Smooth muscle cell (in vitro differentiated cells): ENCODE results near the gene RABL3. TPM values are rescaled to one million over a fixed set of nuclear protein-coding genes. Genes with fewer than 3 reads are reported as not detected.
A peak's percentile ranks its signal among the peaks of the same experiment; 100 is the strongest.

ENCODE experiments used
- DNase-seq: peaks from one replicate; lab custom pipeline; 2025; ENCODE audit not compliant: unreplicated experiment; lab: John Stamatoyannopoulos, UW
- H2AFZ ChIP-seq: fragments of 200-600 bp; sonication (generic); 2 replicates; pipeline ENCODE4 v1.6.0; 2016; ENCODE audit warnings: antibody characterized with exemption, low read depth, mild to moderate bottlenecking
- H3F3A ChIP-seq: fragments of 200-600 bp; sonication (generic); 2 replicates; pipeline ENCODE4 v1.6.0; 2017; ENCODE audit warnings: antibody characterized with exemption, low read depth
- H3K27ac ChIP-seq: fragments of 200-600 bp; sonication (generic); 2 replicates; pipeline ENCODE4 v1.5.1; 2016; ENCODE audit warnings: low read depth, mild to moderate bottlenecking
- H3K27me3 ChIP-seq: fragments of 200-600 bp; sonication (generic); 2 replicates; pipeline ENCODE4 v1.6.1; 2016; ENCODE audit warnings: low read depth, mild to moderate bottlenecking
- H3K36me3 ChIP-seq: fragments of 200-600 bp; sonication (generic); 2 replicates; pipeline ENCODE4 v1.5.1; 2016; ENCODE audit warnings: low read depth
- H3K4me1 ChIP-seq: fragments of 200-600 bp; sonication (generic); 2 replicates; pipeline ENCODE4 v1.5.1; 2016; ENCODE audit warnings: low read depth
- H3K4me2 ChIP-seq: fragments of 200-600 bp; sonication (generic); 2 replicates; pipeline ENCODE4 v1.6.0; 2016; ENCODE audit warnings: mild to moderate bottlenecking
- H3K4me3 ChIP-seq: fragments of 200-600 bp; sonication (generic); 2 replicates; pipeline ENCODE4 v1.5.1; 2016; ENCODE audit warnings: mild to moderate bottlenecking
- H3K79me2 ChIP-seq: fragments of 200-600 bp; sonication (generic); 2 replicates; pipeline ENCODE4 v1.6.0; 2016; ENCODE audit warnings: low read depth, mild to moderate bottlenecking
- H3K9ac ChIP-seq: fragments of 200-600 bp; sonication (generic); 2 replicates; pipeline ENCODE4 v1.6.0; 2016; ENCODE audit warnings: low read depth
- H3K9me3 ChIP-seq: fragments of 200-600 bp; sonication (generic); replicated peaks from 2 replicates; pipeline ENCODE4 v1.5.1; 2016; ENCODE audit warnings: low read depth
- H4K20me1 ChIP-seq: fragments of 200-600 bp; sonication (generic); 2 replicates; pipeline ENCODE4 v1.6.0; 2016; ENCODE audit warnings: low read depth
- CTCF ChIP-seq: fragments of 200-600 bp; sonication (generic); IDR thresholded peaks from 2 replicates; pipeline ENCODE4 v1.5.1; 2017; ENCODE audit warnings: borderline replicate concordance, mild to moderate bottlenecking, antibody characterized with exemption; ENCODE audit not compliant: insufficient read depth, poor library complexity, severe bottlenecking
- WGBS: methylation state at CpG from one replicate; pipeline ENCODE4 v1.1.7; 2016; ENCODE audit warnings: low lambda C conversion rate; 5-methylcytosine and 5-hydroxymethylcytosine counted together
- polyA plus RNA-seq: library from polyadenylated mRNA; unstranded; fragments of >200 nt; fragmentation: Nextera tagmentation; extraction: Ambion mirVana; gene quantifications from 2 replicates; pipeline ENCODE4 v1.2.1, GENCODE V29; 2016
- total RNA-seq: library from RNA; depleted of rRNA; stranded (reverse); fragments of >200 nt; gene quantifications from 2 replicates; pipeline ENCODE4 v1.2.3, GENCODE V29; 2014

Gene RABL3
- total and polyA plus RNA-seq, 2 experiments from 2014 or later = 29.5 to 33.5 TPM

GRCh38 chr3:120772081-120772480 lies 29.8 kb upstream of the RABL3 start:
- Histone ChIP-seq H3K27me3 (no peaks in the 10 kb centered on the region), H3K4me3 (no peak overlapping the region), H3F3A (no peaks in the 10 kb centered on the region), H3K4me1 (peaks cover 14% of the 10 kb centered on the region), H4K20me1 (no peaks in the 10 kb centered on the region), H3K36me3 (peaks cover 10% of the 10 kb centered on the region), H3K79me2 (peaks cover 34% of the 10 kb centered on the region), H3K27ac (peak overlapping the region; percentile 35), H3K4me2 (no peak overlapping the region), H3K9me3 (no peaks in the 10 kb centered on the region), H2AFZ (no peak overlapping the region), H3K9ac (no peak overlapping the region)
- WGBS = 80% methylated on average over 2 of the region's 2 CpGs
- TF ChIP-seq CTCF = no peak
- no peak for DNase-seq

GRCh38 chr3:120770891-120771290 lies 28.6 kb upstream of the RABL3 start:
- DNase-seq = no peak
- 91% methylated on average over 4 of the region's 4 CpGs for WGBS

GRCh38 chr3:120769436-120769835 lies 27.1 kb upstream of the RABL3 start:
- Histone ChIP-seq H3K9me3 (no peaks in the 10 kb centered on the region), H3K27ac (no peak overlapping the region), H3K4me2 (no peak overlapping the region), H3K9ac (no peak overlapping the region), H3K36me3 (no peaks in the 10 kb centered on the region), H3K79me2 (peaks cover 51% of the 10 kb centered on the region), H3K4me1 (peaks cover 34% of the 10 kb centered on the region), H2AFZ (no peak overlapping the region), H3F3A (peaks cover 7% of the 10 kb centered on the region), H3K27me3 (no peaks in the 10 kb centered on the region), H3K4me3 (no peak overlapping the region), H4K20me1 (no peaks in the 10 kb centered on the region)
- no peak for DNase-seq
- WGBS = 58% methylated on average over 2 of the region's 2 CpGs
- TF ChIP-seq CTCF = no peak

More at GRCh38 chr3:120770891-120771290, 28.6 kb upstream of the RABL3 start:
- no peaks in the 10 kb centered on the region for H3K27me3 ChIP-seq
- peaks cover 36% of the 10 kb centered on the region for H3K79me2 ChIP-seq
- no peak for TF ChIP-seq CTCF
- peaks cover 19% of the 10 kb centered on the region for H3K4me1 ChIP-seq
- H3F3A ChIP-seq = peaks cover 6% of the 10 kb centered on the region
- no peaks in the 10 kb centered on the region for H3K9me3 ChIP-seq
- H3K4me2 ChIP-seq = no peak overlapping the region
- H3K27ac ChIP-seq = no peak overlapping the region
- H2AFZ ChIP-seq = no peak overlapping the region
- no peaks in the 10 kb centered on the region for H4K20me1 ChIP-seq
- no peak overlapping the region for H3K9ac ChIP-seq
- H3K4me3 ChIP-seq = no peak overlapping the region
- no peaks in the 10 kb centered on the region for H3K36me3 ChIP-seq

- H3K4me3 ChIP-seq = no peak overlapping the region
- H4K20me1 ChIP-seq = no peaks in the 10 kb centered on the region
- H3K4me1 ChIP-seq = peaks cover 44% of the 10 kb centered on the region
- no peak overlapping the region for H2AFZ ChIP-seq
- no peak overlapping the region for H3K9ac ChIP-seq
- DNase-seq = no peak
- H3K27me3 ChIP-seq = no peaks in the 10 kb centered on the region
- peak overlapping the region; percentile 66 for H3K4me2 ChIP-seq
- no peak for TF ChIP-seq CTCF
- H3K79me2 ChIP-seq = peaks cover 59% of the 10 kb centered on the region
- no peaks in the 10 kb centered on the region for H3K9me3 ChIP-seq
- H3K27ac ChIP-seq = peak overlapping the region; percentile 69
- peaks cover 14% of the 10 kb centered on the region for H3F3A ChIP-seq
- H3K36me3 ChIP-seq = no peaks in the 10 kb centered on the region
- 13% methylated on average over 1 of the region's 1 CpG for WGBS
Observed at GRCh38 chr3:120767106-120767505, 24.8 kb upstream of the RABL3 start.
